NCI-H2171 treated with DMSO at 0.1 percent for 48 hours (cell line): ENCODE results near the gene CCDC201.

Source experiments
- DNase-seq: peaks from one replicate; lab custom pipeline; 2025; lab: John Stamatoyannopoulos, UW

Gene CCDC201

DNA sequence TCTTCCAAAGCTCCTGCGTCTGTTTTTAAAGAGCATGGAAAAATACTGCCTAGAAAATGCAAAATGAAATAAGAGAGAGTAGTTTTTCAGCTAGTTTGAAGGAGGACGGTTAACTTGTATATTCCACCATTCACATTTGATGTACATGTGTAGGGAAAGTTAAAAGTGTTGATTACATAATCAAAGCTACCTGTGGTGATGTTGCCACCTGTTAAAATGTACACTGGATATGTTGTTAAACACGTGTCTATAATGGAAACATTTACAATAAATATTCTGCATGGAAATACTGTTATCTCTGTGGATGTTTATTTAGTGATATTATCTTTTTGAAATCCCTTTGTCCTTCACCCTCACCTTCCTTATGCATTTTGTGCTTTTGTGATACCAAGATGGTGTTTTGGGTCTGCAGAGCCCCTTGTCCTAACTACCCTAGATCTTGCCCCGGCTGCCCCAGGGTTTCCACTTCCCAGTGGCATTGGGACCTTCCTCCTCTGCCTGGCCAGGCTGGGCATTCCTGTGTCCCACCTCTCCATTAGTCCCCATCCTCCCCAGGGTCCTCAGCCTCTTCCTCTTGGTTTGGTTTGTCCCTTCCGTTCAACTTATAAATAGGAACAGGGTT lies 20.6 kb upstream of the CCDC201 start:
- no peak for DNase-seq

DNA sequence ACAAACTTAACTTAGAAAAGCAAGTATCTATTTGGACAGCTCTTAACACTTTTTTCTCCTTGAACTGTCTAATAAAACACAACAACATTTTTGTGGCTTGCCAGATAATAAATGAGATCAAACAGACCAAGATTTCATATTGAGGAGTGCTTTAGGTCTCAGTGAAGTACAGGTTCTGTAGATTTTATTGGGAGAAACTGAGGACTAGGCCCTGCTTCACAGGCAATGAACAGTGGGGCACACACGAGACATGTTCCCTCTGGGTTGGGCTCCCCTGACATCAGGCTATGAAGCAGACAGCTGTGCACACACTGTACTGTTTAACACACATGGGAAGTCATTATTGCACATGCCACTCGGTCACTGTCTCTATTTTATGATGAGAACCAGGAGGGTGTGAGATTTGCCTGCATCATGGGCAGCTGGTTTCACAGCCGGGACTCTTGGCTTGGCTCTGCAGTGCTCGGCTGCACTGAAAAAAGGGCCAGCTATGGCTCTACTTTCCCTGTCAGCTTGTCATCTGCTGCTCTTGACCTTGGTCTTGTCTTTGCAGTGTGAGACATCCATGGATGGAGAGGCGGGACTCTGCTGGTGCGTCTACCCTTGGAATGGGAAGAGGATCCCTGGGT lies 19.6 kb upstream of the CCDC201 start:
- no peak for DNase-seq

DNA sequence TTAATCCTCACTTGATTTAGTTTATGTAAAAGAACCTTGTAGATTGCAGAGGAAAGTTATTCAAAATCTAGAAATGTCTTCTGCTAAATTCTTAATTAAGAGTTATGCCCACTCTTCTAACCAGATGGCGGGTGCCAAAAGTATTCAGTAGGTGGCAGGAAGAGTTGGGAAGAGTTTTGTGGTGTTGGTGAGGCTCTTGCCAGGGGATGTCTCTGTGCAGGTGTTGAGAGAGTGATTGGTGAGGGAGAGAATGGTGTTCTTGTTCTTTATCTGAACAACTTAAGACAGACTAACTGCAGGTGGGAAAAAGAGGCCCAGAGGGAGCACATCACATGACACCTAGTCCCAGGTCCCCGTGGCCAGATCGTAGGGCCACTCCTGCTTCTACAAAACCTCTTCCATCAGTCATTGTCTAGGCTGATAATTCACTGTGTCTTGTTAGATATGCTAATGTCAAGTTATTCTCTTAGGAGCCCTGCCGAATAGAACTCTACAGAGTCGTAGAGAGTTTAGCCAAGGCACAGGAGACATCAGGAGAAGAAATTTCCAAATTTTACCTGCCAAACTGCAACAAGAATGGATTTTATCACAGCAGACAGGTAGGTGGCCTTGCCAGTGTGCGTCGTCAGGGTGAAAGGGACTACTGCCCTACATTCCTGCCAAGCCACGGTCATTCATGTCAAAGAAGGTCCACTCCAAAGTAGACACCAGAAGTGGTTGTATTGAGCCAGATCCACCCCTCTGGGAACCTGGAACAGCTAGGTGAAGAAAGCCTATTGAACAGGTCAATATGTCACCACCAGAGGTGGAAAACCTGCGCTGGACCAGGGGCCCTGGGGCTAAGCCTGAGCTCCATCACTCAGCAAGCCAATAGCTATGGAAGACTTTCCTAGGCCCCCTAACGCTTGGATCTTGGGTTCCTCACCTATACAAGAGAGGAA lies 18.9 kb upstream of the CCDC201 start:
- DNase-seq = no peak

DNA sequence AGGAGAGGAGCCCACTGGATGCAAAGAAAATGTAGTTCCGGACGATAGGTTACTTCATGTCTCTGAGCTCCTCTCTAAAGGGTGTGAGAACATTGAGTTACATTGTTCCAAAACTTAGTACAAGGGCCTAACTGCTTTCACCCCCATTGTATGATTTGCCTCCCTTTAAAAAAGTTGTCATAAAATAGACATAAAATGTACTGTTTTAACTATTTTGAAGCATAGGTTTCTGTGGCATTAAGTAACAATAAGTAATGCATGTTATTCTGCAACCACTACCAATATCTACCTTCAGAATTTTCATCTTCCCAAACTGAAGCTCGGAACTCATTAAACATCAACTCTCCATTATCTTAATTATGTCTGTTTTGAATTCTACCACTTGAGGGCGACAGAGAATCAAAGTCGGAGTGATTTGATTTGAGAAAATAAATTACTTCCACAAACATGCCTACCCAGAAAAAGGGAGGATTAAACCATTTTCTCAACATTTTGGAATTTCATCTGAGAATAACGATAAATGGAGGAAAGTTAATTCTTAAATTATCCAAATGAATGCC lies 18.1 kb upstream of the CCDC201 start:
- DNase-seq = peak; percentile 21

DNA sequence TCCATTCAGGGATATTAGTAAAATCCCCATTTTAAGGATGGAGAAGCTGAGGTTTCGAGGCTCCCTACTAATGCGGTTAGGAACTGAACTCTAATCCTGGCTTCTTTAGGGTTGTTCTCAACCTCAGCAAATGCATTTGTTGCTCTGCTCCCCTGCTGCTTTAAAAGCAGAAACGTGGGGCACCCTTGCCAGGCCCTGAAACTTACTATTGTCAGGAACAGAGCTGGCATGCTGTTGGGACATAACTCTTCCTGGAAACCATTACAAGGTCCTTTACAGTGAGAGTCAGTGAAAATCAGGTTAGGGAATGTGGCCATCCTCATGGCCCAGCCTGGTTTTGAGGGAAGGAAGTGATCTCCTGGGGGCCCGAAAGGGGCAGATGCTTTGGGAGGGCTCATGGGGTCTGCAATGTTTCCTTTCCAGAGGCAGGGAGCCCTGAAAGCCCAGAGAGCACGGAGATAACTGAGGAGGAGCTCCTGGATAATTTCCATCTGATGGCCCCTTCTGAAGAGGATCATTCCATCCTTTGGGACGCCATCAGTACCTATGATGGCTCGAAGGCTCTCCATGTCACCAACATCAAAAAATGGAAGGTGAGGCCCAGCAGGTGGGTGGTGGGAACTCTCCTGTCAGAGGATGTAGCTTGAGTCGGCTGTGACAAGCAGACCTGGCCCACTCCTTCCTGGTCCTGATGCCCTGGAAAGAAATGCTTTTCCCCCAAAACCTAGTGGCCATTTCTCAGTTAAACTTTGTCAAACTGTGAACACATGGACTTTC lies 17.4 kb upstream of the CCDC201 start:
- DNase-seq = no peak

DNA sequence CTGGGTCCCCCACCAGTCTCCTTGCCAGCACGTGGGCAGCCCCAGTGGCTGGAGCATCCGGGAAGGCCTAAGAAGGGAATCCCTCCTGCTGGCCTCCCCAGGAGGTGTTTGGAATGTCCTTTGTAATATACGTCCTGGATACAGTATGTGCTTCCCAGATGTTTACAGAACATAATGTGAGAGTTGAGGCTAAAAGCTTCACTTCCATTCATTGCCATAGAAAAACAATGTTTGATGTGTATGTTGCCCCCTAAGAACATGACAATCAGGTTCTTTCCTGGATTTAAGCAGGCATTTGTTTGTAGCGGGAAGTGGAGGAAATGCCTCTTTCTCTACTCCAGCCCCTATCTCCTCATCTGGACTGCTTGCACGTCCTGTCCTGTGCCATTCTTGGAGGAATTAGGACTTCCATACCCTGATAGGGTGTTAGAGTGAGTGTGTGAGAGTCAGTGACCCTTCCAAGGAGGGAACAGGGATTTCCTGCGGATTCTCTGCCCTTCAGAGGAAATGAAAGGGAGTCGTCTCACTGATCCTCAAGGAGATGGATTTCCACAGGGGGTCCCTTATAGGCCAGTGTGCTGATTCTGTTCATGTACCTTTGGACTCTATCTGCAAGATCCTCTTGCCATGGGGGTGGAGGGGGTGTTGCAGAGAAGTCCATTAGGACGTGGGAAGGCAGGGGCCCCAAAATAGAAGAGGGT lies 16.6 kb upstream of the CCDC201 start:
- DNase-seq = no peak

DNA sequence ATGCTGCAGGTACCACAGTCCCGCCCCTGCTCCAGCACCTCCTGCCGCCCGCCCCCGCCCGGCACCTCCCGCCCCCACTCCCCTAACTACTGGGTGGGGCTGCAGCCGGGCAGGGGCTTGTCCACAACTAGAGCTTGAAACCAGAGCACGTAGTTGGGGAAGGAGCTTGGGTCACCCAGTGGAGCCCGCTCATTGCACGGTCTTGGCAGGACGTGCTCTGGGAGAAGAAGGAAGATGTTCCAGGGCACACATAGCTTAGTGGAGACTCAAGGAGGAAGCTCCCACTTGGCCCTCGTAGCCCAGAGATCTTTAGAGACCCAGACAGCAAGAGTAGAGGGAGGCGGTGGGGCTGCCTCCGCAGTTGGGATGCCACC lies 16.1 kb upstream of the CCDC201 start:
- DNase-seq = no peak

DNA sequence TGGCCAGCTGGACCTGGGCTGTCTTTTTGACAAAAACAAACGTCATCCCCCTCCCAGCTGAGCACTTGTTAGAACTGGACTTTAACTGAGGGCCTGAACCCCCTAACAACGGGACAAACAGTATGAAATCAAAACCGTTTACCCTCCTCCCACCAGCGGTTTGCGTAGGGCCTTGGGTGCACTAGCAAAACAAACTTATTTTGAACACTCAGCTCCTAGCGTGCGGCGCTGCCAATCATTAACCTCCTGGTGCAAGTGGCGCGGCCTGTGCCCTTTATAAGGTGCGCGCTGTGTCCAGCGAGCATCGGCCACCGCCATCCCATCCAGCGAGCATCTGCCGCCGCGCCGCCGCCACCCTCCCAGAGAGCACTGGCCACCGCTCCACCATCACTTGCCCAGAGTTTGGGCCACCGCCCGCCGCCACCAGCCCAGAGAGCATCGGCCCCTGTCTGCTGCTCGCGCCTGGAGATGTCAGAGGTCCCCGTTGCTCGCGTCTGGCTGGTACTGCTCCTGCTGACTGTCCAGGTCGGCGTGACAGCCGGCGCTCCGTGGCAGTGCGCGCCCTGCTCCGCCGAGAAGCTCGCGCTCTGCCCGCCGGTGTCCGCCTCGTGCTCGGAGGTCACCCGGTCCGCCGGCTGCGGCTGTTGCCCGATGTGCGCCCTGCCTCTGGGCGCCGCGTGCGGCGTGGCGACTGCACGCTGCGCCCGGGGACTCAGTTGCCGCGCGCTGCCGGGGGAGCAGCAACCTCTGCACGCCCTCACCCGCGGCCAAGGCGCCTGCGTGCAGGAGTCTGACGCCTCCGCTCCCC lies 15.5 kb upstream of the CCDC201 start, which contains the start of gene IGFBP1:
Gene IGFBP1 (plus strand): TSS at position 304 of the 808 bp plus-strand sequence. CDS start 165 bp downstream, at position 469.
- peak; percentile 12 for DNase-seq

- no peak for DNase-seq
Observed at GRCh38 chr7:45886931-45887667, 14.2 kb upstream of the CCDC201 start.

DNA sequence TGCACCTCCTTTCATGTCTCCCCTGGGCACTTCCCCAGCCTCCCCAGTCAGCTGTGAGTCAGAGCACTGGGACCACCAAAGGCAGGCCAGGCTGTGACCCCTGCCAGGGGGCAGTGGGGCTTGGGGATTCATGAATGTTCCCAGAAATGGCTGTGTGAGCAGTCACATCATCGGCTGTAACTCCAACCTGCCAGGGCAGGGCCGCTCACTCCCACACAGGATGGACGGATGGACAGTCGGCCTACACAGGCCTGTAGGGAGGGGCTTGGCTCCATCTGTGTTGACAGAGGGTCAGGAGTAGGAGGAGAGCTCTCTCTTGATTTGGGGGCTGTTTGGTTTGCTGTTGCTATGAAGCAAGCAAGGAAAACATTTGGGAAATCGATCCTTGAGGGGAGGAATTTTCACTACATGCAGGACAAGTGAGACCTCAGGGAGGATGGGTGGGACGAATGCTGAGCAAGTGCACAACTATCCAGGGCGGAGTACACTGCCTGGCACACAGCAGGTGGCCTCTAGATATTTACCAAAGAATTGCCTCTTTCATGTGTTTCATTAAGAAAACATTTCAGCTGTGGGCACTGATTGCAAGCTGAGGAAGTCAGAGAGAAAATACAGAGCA lies 12.5 kb upstream of the CCDC201 start:
- DNase-seq = no peak

- DNase-seq = no peak
Observed at GRCh38 chr7:45884136-45884535, 11.3 kb upstream of the CCDC201 start.

DNA sequence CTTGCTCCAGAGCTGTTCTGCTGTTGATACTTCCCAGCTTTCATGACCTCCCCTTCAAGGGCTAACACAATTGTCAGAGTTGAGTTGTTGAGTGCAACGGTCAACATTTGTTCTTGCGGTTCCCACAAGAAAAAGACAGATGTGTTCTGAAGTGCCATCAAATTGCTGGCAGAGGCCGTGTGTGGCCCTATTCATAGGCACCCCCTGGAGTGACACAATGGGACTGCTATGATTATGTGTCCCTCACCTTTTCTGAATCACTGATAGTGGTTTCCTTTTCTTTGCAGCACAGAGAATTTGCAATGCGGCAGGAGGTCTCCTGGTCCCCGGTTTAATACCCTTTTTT lies 9.6 kb upstream of the CCDC201 start:
- DNase-seq = no peak

DNA sequence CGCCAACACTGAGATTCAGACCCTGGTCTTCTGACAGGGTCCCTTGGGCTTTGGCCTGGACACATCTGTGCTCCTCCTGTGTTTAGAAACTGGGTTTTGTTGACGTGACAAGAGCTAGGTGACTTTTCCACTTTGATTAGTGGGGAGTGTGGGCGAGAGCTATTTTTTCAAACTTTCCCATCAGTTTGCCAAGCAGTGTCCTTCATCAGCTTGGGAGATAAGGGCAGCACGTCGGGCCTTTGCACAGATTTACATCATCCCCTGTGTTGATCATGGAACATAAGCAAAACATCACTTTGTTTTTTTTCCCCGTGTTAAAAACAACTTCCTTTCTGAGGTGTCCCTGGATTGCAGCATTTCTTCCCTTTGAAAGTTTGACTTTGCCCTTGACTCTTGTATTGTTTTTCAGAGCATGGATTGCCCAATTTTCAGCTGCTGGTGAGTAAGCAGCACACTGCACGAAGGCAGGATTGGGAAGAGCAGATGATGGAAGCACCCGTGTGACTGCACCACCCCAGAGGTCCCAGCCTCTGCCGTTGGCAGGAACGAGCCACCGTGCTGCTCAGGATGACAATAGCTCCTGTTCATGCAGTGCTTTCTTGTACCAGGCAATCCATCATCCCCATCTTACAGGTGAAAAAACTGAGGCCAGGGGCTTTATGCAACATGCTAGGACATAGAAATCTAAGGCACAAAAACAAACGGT lies 9.0 kb upstream of the CCDC201 start:
- DNase-seq = no peak

DNA sequence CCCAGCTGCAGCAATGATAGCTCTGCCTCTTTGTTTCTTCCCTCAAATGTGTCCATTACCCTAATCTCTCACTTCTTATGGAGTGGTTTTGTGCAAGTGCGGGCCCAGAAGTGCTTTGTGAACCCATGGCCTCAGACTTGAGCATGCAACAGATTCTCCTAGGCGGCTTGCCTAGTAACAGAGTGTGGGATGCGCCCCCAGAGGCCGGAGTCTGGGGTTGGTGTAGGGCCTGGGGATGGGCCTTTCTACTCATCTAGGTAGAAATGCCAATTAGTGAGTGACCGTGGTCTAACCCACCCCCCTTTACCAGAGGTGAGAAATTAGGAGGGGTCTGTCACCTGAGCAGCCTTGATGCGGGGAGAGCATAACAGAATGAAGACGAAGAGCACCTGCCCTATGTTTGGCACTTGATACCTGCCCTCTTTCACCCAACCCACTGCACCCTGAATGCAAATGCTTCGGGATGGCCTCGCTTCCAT lies 8.4 kb upstream of the CCDC201 start:
- no peak for DNase-seq

DNA sequence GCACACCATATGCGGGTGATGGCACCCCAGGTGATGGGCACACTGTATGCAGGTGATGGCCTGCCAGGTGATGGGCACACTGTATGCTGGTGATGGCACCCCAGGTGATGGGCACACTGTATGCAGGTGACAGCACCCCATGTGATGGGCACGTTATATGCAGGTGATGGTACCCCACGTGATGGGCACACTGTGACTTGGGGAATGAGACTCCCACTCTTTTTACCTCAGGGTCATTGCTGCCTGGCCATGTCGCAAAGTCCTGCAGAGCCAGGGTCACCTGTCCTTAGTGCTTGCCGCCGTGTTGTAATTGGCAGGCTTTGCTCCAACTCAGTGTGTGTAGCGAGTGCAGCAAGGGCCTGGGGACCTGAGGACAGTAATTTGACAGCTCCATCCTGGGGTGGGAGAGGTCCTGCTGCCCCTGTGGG lies 7.6 kb upstream of the CCDC201 start:
- no peak for DNase-seq

DNA sequence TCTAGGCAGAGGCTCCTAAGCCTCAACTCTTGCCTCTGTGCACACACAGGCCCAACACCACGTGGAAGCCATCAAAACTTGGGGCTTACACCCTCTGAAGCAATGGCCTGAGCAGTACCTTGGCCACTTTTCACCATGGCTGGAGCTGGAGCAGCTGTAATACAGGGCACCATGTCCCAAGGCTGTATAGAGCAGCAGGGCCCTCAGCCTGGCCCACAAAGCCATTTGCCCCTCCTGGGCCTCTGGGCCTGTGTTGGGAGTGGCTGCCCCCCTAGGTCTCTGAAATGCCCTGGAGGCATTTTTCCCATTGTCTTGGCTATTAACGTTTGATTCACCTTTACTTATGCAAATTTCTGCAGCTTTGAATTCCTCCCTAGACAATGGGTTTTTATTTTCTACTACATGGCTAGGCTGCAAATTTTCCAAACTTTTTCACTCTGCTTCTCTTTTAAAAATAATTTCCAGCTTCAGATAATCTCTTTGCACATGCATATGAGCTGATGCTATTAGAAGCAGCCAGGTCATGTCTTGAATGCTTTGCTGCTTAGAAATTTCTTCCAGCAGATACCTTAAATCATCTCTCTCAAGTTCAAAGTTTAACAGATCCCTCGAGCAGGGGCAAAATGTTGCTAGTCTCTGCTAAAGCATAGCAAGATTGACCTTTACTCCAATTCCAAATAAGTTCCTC lies 5.7 kb upstream of the CCDC201 start:
- DNase-seq = no peak

GRCh38 chr7:45876519-45876918 lies 3.6 kb upstream of the CCDC201 start:
- no peak for DNase-seq
